Keratinocyte (primary cell): ENCODE data around the gene SNX20. TPM values are rescaled to one million over a fixed set of nuclear protein-coding genes. Genes with fewer than 3 reads are reported as not detected.

Experiments used
- DNase-seq: peaks from one replicate; pipeline ENCODE4 v3.0.0-alpha.2; 2011; ENCODE audit warnings: low read depth, missing footprints, low spot score
- FAIRE-seq: peaks from 2 replicates; lab custom pipeline; 2011; peaks lifted over from hg19 to GRCh38; lab: Jason Lieb, UNC
- H2AFZ ChIP-seq: 2 replicates; pipeline ENCODE4 v1.6.0; 2012; ENCODE audit warnings: low read length, control low read depth, inconsistent platforms; ENCODE audit not compliant: control insufficient read depth
- H3K27ac ChIP-seq: 2 replicates; pipeline ENCODE4 v1.5.1; 2011; ENCODE audit warnings: low read length; ENCODE audit not compliant: control insufficient read depth, insufficient read depth
- H3K27me3 ChIP-seq: 3 replicates; pipeline ENCODE4 v1.6.0; 2011; ENCODE audit warnings: low read length; ENCODE audit not compliant: control insufficient read depth, insufficient read depth; ENCODE audit errors: extremely low read depth
- H3K36me3 ChIP-seq, 2 experiments: 2 replicates in 1 of 2; 3 replicates in 1 of 2; pipeline ENCODE4 v1.5.1; 2011; ENCODE audit warnings: low read length in 2 of 2, mild to moderate bottlenecking in 1 of 2; ENCODE audit not compliant: control insufficient read depth in 2 of 2, insufficient read depth in 2 of 2; ENCODE audit errors: extremely low read depth in 1 of 2
- H3K4me1 ChIP-seq: 3 replicates; pipeline ENCODE4 v1.5.1; 2011; ENCODE audit warnings: low read length; ENCODE audit not compliant: control insufficient read depth, insufficient read depth; ENCODE audit errors: extremely low read depth
- H3K4me2 ChIP-seq: 3 replicates; pipeline ENCODE4 v1.6.0; 2011; ENCODE audit warnings: low read depth, low read length; ENCODE audit not compliant: control insufficient read depth, insufficient read depth; ENCODE audit errors: extremely low read depth
- H3K4me3 ChIP-seq, 3 experiments: fragments of 200-600 bp in 1 of 3; sonication (generic) in 1 of 3; 2 replicates in 2 of 3; 3 replicates in 1 of 3; pipeline ENCODE4 v1.5.1; 2011 to 2016; ENCODE audit warnings: low read length in 3 of 3, mild to moderate bottlenecking in 3 of 3, control low read depth in 2 of 3, inconsistent platforms in 1 of 3, low read depth in 1 of 3, mixed read lengths in 1 of 3, mixed run types in 1 of 3, moderate library complexity in 1 of 3; ENCODE audit not compliant: control insufficient read depth in 2 of 3, insufficient read depth in 2 of 3; ENCODE audit errors: extremely low read depth in 1 of 3
- H3K79me2 ChIP-seq: 2 replicates; pipeline ENCODE4 v1.6.0; 2012; ENCODE audit warnings: low read length; ENCODE audit not compliant: control insufficient read depth, insufficient read depth
- H3K9ac ChIP-seq: 3 replicates; pipeline ENCODE4 v1.6.0; 2011; ENCODE audit warnings: low read length; ENCODE audit not compliant: control insufficient read depth, insufficient read depth; ENCODE audit errors: extremely low read depth
- H3K9me1 ChIP-seq: 3 replicates; pipeline ENCODE4 v1.6.0; 2011; ENCODE audit warnings: low read length; ENCODE audit not compliant: control insufficient read depth, insufficient read depth; ENCODE audit errors: extremely low read depth
- H3K9me3 ChIP-seq: 2 replicates; pipeline ENCODE4 v1.5.1; 2012; ENCODE audit warnings: low read depth, low read length; ENCODE audit not compliant: control insufficient read depth
- H4K20me1 ChIP-seq: 3 replicates; pipeline ENCODE4 v1.6.0; 2011; ENCODE audit warnings: low read length; ENCODE audit not compliant: control insufficient read depth, insufficient read depth; ENCODE audit errors: extremely low read depth
- CTCF ChIP-seq, 3 experiments: IDR thresholded peaks in 1 of 3; conservative IDR thresholded peaks in 1 of 3; optimal IDR thresholded peaks in 1 of 3; 2 replicates in 2 of 3; 3 replicates in 1 of 3; pipeline versions ENCODE3 to v1.5.1; 2011; ENCODE audit warnings: low read length in 3 of 3, mild to moderate bottlenecking in 3 of 3, moderate library complexity in 2 of 3, control low read depth in 1 of 3, inconsistent platforms in 1 of 3; ENCODE audit not compliant: insufficient read depth in 2 of 3; ENCODE audit errors: extremely low read depth in 1 of 3
- EZH2 ChIP-seq: IDR thresholded peaks from one replicate; pipeline ENCODE4 v1.6.1; 2012; ENCODE audit warnings: inconsistent platforms, mild to moderate bottlenecking, low read length, moderate library complexity
- dilution Hi-C: fragments of 300-500 bp; cut with MboI; formaldehyde crosslinking; loops from one replicate; pipeline ENCODE4 v1.7.0; 2020; ENCODE audit warnings: low sequenced_read_pairs; ENCODE audit not compliant: extremely low pct_ligation_motif_present
- polyA plus RNA-seq, 5 experiments: library from polyadenylated mRNA; depleted of rRNA in 3 of 5; stranded (reverse) in 3 of 5; stranded (forward) in 1 of 5; unstranded in 1 of 5; fragments of >200 nt; gene quantifications; 1 replicate in 1 of 5; 2 replicates in 3 of 5; 3 replicates in 1 of 5; pipeline versions ENCODE4 v1.2.1 to v1.2.3, GENCODE V29; 2011 to 2012; ENCODE audit warnings: missing spikeins in 2 of 5, low read depth in 1 of 5, low replicate concordance in 1 of 5

The SNX20 gene
- polyA plus RNA-seq, 1 donor (not counting 4 experiments of a cell fraction or from before 2014, with no cell fraction given), result not detected

- dilution Hi-C loops, result no loop called here
- no peaks in the 10 kb centered on the region for H3K9me1 ChIP-seq
- H3K36me3 ChIP-seq, result no peaks in the 10 kb centered on the region
- no peak overlapping the region for H2AFZ ChIP-seq
- no peak overlapping the region for H3K4me3 ChIP-seq
- FAIRE-seq (no peak), DNase-seq (no peak)
- no peaks in the 10 kb centered on the region for H4K20me1 ChIP-seq
- no peaks in the 10 kb centered on the region for H3K79me2 ChIP-seq
- no peak for TF ChIP-seq CTCF (optimal IDR thresholded peaks at IDR 0.05 in 1 of 3, IDR thresholded peaks at IDR 0.05 in 1 of 3, conservative IDR thresholded peaks at IDR 0.05 in 1 of 3; ENCODE audit: extremely low read depth in 1 of 3, insufficient read depth in 2 of 3, low read length in 3 of 3)
- TF ChIP-seq EZH2, result no peak
- no peaks in the 10 kb centered on the region for H3K27me3 ChIP-seq
- no peak overlapping the region for H3K4me2 ChIP-seq
- no peak overlapping the region for H3K27ac ChIP-seq
- H3K9me3 ChIP-seq, result no peaks in the 10 kb centered on the region
- H3K4me1 ChIP-seq, result no peaks in the 10 kb centered on the region
- H3K9ac ChIP-seq, result no peak overlapping the region
These were observed 34.8 kb downstream of the SNX20 start for GRCh38 chr16:50646345-50646744.

GRCh38 chr16:50645563-50646220, 35.4 kb downstream of the SNX20 start:
- no peak for TF ChIP-seq EZH2
- TF ChIP-seq CTCF (optimal IDR thresholded peaks at IDR 0.05 in 1 of 3, IDR thresholded peaks at IDR 0.05 in 1 of 3, conservative IDR thresholded peaks at IDR 0.05 in 1 of 3; ENCODE audit: extremely low read depth in 1 of 3, insufficient read depth in 2 of 3, low read length in 3 of 3), result no peak
- DNase-seq, result no peak
- Histone ChIP-seq H3K9me1 (no peaks in the 10 kb centered on the region), H3K27ac (no peak overlapping the region), H3K9me3 (no peaks in the 10 kb centered on the region), H3K4me1 (no peaks in the 10 kb centered on the region), H3K9ac (no peak overlapping the region), H4K20me1 (no peaks in the 10 kb centered on the region), H3K36me3 (no peaks in the 10 kb centered on the region), H3K27me3 (no peaks in the 10 kb centered on the region), H3K79me2 (no peaks in the 10 kb centered on the region), H3K4me2 (no peak overlapping the region), H3K4me3 (no peak overlapping the region), H2AFZ (no peak overlapping the region)
- FAIRE-seq, result no peak
- dilution Hi-C loops, result no loop called here
